Superior temporal gyrus (tissue), 1 donor: Measurements from ENCODE around the gene MAN1C1.

ENCODE experiments used
- DNase-seq: peaks from one replicate; pipeline ENCODE4 v3.0.0-alpha.2; 2016; ENCODE audit errors: extremely low spot score

Gene MAN1C1

GRCh38 chr1:25740071-25740470 lies 123.5 kb downstream of the MAN1C1 start:
- no peak for DNase-seq

GRCh38 chr1:25742316-25742715 lies 125.7 kb downstream of the MAN1C1 start:
- no peak for DNase-seq

- peak; percentile 76 for DNase-seq
Observed at GRCh38 chr1:25743164-25744139, 126.9 kb downstream of the MAN1C1 start.

GRCh38 chr1:25744140-25744581 lies 127.6 kb downstream of the MAN1C1 start:
- DNase-seq: peak; percentile 53

DNA sequence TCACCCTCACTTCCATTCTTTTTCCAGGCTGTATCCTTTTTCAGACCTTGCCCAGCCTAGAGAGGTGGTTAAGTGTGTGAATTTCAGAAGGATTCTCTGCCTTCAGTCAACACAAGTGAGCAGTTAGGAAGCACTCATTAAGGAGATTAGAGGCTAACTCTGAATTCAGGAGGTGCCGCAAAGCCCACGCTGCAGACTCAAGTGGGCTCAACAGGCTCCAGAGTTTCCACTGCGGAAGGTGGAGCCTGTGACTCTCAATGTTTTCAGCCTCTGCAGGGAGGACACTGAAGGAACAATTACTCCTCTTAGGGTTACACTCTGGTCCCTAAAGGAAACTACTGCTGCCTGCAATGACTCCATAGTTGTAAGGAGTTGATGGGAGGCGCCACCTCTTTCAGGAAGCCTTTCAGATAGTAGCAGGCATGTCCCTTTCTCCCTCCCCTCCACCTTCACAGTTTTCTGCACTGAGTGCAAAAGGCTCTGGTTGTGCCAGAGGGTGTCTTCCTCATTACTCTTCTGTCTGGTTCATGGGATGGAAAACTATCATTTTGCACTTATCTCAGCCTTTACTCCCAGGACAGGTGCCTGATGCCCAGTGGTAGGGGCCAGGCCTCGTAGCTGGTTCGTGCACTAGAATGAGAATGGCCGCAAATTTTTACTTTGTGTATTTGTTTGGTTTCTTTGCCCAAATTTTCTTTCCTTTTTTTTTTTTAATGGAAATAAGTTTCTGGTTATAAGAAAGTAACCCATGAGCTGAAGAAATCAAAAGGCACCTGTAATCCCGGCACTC lies 128.2 kb downstream of the MAN1C1 start:
- no peak for DNase-seq

DNA sequence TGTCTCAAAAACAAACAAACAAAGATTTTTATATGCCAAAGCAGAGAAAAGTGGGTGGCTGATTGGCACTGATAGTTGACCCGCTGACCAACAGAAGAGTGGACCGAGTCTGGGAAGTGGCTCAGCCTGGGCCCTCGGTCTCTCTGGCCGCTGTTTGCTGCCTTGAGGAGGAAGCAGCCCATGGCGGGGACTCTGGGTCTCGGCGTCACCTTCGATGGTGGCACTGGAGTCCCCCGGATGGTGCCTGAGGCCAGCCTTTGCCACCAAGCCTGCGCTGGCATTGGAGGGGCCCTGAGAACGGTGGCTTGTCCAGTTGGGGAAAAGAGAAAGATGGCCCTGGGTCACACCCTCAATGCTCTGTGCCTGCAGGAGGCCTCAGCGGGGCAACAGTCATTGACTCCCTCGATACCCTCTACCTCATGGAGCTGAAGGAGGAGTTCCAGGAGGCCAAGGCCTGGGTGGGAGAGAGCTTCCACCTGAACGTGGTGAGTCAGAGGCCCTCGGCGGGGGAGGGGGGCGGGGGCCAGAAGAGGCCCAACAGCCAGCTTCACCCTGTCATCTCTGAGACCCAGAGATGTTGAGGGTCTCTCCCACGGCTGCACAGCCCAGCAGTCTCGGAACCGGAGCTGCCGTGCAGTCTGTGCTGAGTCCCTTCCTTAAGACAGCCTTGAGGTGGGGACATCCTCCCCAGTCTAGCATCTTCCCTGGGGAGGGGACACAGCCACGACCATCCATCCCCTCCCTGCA lies 129.9 kb downstream of the MAN1C1 start:
- no peak for DNase-seq

GRCh38 chr1:25747046-25747719 lies 130.6 kb downstream of the MAN1C1 start:
- DNase-seq: no peak

DNA sequence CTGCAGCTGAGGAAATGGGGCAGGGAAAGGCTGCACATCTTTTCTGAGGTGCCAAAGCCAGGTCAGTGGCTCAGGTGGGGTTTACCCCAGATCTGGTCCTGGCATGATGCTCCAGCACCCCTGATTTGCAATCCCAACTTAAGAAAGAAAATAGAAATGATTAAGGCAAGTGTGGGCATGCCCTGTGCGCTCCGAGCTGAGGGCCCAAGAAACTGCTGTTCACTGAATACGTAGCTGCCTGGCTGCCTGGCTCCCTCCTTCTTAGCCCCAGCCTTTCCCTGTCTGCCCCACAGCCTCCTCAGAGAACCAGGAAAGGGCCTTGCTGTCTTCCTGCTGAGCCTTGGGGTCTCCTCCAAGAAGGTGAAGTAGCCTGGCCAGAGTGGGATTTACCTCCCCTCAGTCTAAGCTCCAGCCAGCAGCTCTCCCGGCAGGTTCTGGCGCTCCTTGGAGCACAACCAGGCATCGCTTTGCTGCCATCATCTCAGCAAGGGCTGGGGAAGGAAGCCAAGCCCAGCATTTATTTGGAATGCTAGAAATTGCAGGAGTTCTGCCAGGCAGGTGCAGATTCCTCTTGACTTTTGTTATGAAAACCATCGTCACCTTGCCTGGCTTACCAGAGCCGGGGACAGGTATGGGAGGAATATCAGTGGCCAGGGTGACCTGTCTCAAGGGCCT lies 132.1 kb downstream of the MAN1C1 start:
- DNase-seq: no peak

DNA sequence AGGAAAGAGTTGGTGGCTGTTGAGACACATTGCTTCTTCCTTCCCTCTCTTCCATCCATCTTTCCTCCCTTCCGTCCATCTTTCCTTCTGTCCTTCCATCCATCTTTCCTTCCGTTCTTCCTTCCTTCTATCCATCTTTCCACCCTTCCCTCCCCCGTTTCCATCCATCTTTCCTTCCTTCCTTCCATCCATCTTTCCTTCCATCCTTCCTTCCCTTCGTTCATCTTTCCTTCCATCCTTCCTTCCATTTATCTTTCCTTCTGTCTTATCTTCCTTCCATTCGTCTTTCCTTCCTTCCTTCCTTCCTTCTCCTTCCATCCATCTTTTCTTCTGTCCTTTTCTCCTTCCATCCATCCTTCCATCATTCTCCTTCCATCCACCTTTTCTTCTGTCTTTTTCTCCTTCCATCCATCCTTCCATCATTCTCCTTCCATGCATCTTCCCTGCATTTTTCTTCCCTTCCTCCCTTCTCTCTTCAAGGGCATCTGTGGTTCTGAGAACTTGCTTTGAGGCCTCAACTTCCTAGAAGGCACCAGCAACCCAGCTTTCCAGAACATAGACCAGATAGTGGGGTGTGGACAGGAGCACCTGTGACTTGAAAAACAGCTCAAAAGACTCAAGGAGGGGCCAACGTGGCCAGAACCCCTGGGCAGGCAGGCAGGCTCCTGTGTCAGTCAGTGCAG lies 134.5 kb downstream of the MAN1C1 start:
- no peak for DNase-seq

DNA sequence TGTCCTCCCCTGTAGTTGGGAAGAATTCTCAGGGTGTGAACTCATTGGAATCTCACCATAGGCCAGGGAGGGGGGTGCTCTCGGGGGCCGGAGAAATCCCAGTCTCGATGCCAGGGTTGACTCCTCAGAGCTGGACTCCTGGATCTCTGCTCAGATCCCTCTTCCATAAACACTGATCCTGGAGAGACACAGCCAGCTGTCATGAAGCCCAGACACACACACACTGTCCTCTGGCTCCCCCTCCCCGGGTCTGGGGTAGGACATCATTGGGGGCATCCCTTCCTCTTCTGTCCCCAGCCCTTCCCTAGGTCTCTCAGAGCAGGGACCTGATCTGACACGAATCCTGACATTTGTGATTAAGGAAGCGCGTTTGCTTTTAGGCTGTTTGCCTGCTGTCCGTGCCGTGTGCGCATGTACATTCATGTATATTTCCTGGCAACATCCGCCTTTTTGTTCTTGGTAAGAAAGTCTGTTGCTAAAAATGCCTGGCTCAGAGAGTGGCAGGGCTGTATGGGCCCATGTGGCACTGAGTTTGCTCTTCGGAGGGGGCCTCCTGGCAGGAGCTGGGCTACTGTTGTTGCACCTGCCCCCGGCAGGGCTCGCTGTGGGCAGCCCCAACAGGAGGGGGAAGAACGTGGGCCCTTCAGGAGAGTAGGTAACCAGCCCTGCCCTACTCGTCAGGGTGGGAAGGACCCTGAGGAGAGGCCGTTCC lies 138.0 kb downstream of the MAN1C1 start:
- peak; percentile 53 for DNase-seq

DNA sequence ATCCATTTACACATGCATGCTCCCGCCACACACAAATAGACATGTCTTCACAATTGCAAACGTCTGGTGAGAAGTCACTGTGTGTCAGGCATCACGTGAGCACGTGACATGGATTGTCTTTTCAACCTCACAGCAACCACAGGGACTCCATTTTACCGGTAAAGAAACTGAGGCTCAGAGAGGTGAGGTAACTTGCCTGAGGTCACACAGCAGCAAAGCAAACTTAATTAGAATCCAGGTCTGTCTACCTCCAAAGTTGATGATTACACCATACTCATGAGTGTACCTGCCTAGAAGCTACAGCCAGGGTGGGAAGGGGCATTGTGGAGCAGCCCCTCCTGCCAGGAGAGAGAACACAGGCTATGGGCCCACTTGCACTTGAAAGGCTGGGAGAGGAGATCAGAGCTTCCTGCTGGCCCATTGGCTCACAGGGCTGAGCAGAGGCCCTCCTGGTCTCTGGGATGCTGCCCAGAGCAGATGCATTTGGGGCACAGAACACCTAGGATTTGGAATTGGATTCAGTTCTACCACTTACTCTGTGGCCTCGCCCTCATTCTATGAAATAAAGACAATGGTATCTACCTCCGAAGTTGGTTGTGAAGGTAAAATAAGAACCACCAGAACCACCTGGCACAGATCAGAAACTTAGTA lies 139.0 kb downstream of the MAN1C1 start:
- DNase-seq: no peak

DNA sequence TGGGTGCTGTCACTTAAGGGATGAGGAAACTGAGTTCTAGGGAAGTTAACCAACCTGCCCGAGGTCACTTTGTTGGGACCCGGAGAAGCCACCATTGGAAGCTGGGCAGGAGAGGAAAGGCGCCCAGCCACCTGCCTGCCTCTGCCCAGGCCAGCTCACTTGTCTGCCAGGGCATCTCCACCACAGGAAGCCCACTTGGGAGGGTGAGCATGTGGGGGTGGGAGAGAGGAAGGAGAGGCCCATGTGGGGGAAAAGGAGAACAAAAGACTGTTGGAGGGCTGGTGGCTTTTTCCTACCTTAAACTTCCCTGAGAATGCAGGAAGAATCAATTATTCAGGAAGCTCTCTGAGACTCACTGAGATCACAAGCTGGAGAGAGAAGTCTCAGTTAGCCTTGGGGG lies 139.6 kb downstream of the MAN1C1 start:
- no peak for DNase-seq

- DNase-seq: no peak
Observed at GRCh38 chr1:25757151-25757845, 140.7 kb downstream of the MAN1C1 start.

DNA sequence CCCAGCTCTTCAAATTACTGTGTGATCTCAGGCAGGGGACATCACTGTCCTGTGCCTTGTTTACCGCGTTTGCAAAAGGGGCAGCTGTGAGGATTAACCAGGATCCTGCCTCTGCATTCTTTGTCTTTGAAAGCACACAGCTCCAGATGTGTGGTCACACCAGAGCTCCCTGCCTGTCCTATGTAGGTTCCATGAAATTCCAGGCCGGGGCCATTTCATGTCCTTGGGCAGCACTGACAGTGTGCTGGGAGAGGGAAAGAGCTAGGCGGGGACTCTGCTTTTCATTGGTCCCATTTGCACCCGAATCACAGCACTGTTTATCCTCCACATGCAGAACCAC lies 141.2 kb downstream of the MAN1C1 start:
- no peak for DNase-seq

DNA sequence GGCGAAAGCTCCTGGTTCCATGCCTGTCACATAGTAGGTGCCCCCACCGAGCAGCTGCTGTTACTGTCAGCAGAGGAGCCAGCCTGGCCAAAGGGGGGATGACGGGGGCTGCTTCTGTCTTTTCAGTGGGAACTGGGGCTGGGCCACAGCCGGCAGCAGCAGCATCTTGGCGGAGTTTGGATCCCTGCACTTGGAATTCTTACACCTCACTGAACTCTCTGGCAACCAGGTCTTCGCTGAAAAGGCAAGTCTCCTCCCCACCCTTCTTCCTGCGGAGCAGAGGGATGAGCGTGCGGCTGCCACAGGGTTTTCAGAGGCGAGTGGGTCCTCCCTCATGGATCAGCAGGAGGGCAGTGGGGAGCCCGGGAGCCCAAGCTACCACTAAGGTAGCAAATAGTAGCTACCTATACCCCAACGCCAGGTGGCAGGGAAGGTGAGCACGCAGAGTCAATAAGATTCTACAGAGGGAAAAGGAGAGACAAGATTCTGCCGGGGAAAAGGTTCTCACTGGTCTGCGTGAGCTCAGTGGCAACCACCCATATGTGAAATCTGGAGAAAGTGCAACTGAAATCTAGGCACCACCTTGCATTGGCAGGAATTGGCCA lies 142.0 kb downstream of the MAN1C1 start:
- no peak for DNase-seq

- no peak for DNase-seq
Observed at GRCh38 chr1:25760122-25760719, 143.6 kb downstream of the MAN1C1 start.

- no peak for DNase-seq
Observed at GRCh38 chr1:25760871-25761270, 144.3 kb downstream of the MAN1C1 start.

GRCh38 chr1:25763493-25763892 lies 146.9 kb downstream of the MAN1C1 start:
- DNase-seq: no peak
